Neural progenitor cell (in vitro differentiated cells): ENCODE results near the gene CLIC5. TPM values are rescaled to one million over a fixed set of nuclear protein-coding genes. Genes with fewer than 3 reads are reported as not detected.

Source experiments
- DNase-seq: peaks from one replicate; pipeline ENCODE4 v3.0.0-alpha.2; 2016; ENCODE audit warnings: low spot score
- H2AFZ ChIP-seq: fragments of 200-600 bp; sonication (generic); replicated peaks from 2 replicates; pipeline ENCODE4 v1.6.1; 2016; ENCODE audit warnings: antibody characterized with exemption
- H3F3A ChIP-seq: fragments of 200-600 bp; sonication (generic); 2 replicates; pipeline ENCODE4 v1.6.1; 2016; ENCODE audit warnings: antibody characterized with exemption, low read depth
- H3K27ac ChIP-seq: fragments of 200-600 bp; sonication (generic); 2 replicates; pipeline ENCODE4 v1.5.1; 2016; ENCODE audit warnings: mild to moderate bottlenecking
- H3K27me3 ChIP-seq: fragments of 200-600 bp; sonication (generic); 2 replicates; pipeline ENCODE4 v1.6.1; 2016; ENCODE audit warnings: mild to moderate bottlenecking, moderate library complexity
- H3K36me3 ChIP-seq: fragments of 200-600 bp; sonication (generic); 2 replicates; pipeline ENCODE4 v1.5.1; 2016
- H3K4me1 ChIP-seq: fragments of 200-600 bp; sonication (generic); 2 replicates; pipeline ENCODE4 v1.6.1; 2016; ENCODE audit warnings: mixed run types
- H3K4me2 ChIP-seq: fragments of 200-600 bp; sonication (generic); 2 replicates; pipeline ENCODE4 v1.6.1; 2016
- H3K4me3 ChIP-seq: fragments of 200-600 bp; sonication (generic); 2 replicates; pipeline ENCODE4 v1.5.1; 2016
- H3K79me2 ChIP-seq: fragments of 200-600 bp; sonication (generic); 2 replicates; pipeline ENCODE4 v1.6.1; 2016; ENCODE audit warnings: low read depth
- H3K9ac ChIP-seq: fragments of 200-600 bp; sonication (generic); 2 replicates; pipeline ENCODE4 v1.6.1; 2016
- H3K9me3 ChIP-seq: fragments of 200-600 bp; sonication (generic); 2 replicates; pipeline ENCODE4 v1.5.1; 2016; ENCODE audit warnings: low read depth
- H4K20me1 ChIP-seq: fragments of 200-600 bp; sonication (generic); 2 replicates; pipeline ENCODE4 v1.6.1; 2016; ENCODE audit warnings: low read depth
- H3K27ac Mint-ChIP-seq: 3 replicates; pipeline ENCODE4 v1.8.0; 2021; ENCODE audit warnings: mixed read lengths
- H3K27me3 Mint-ChIP-seq: 2 replicates; pipeline ENCODE4 v1.8.0; 2022; ENCODE audit warnings: low read depth, mild to moderate bottlenecking, inconsistent platforms, moderate library complexity, mixed read lengths; ENCODE audit not compliant: insufficient read depth
- H3K36me3 Mint-ChIP-seq: 3 replicates; pipeline ENCODE4 v1.8.0; 2021; ENCODE audit warnings: mixed read lengths
- H3K4me1 Mint-ChIP-seq: 3 replicates; pipeline ENCODE4 v1.8.0; 2021; ENCODE audit warnings: mixed read lengths
- H3K4me3 Mint-ChIP-seq: 3 replicates; pipeline ENCODE4 v1.8.0; 2021; ENCODE audit warnings: mild to moderate bottlenecking, moderate library complexity, mixed read lengths
- H3K9me3 Mint-ChIP-seq: 3 replicates; pipeline ENCODE4 v1.8.0; 2020; ENCODE audit warnings: mixed read lengths
- EZH2 ChIP-seq: fragments of 200-600 bp; sonication (generic); IDR thresholded peaks from 2 replicates; pipeline ENCODE4 v1.6.1; 2017; ENCODE audit warnings: antibody characterized with exemption, mild to moderate bottlenecking, moderate library complexity
- EZH2phosphoT487 ChIP-seq: fragments of 200-600 bp; sonication (generic); IDR thresholded peaks from 2 replicates; pipeline ENCODE4 v1.6.1; 2017; ENCODE audit warnings: antibody characterized with exemption
- total RNA-seq: library from RNA; depleted of rRNA; stranded (reverse); fragments of >200 nt; gene quantifications from 2 replicates; pipeline ENCODE4 v1.2.3, GENCODE V29; 2015; ENCODE audit warnings: low replicate concordance
- TF ChIP-seq, protein P1 (sequence below): fragments of 200-600 bp; sonication (generic); IDR thresholded peaks from 2 replicates; pipeline ENCODE4 v1.5.1; 2017; ENCODE audit warnings: antibody characterized with exemption, mild to moderate bottlenecking

Gene CLIC5
- total RNA-seq, 1 donor from 2014 or later = not detected

DNA sequence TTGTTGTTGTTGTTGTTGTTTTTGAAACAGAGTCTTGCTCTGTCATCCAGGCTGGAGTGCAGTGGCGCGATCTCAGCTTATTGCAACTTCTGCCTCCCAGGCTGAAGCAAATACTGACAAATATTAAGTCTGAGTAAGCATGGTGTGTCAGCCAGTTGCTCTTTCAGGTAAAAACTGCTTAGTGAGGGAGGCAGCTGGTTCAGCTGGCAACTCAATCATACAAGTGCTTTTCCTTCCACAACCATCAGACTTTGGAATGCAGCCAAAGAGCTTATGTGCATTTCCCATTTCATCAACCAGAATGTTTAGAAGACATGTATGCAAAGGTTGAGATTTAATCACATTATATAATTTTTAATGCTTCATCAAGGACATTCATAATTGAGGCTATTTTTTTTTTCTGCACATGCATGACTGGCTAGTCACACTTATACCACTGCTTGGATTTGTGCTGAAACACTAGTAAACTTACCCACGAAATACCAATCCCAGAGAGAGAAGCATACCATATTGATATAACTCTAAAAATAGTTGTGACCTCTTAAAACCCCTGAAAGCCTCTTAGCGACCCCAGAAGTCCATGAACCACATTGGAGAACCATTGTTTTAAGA is 56.0 kb downstream of the CLIC5 start:
- Histone ChIP-seq H3K79me2 (no peaks in the 10 kb centered on the region), H3K27me3 (no peaks in the 10 kb centered on the region), H3F3A (no peaks in the 10 kb centered on the region), H3K4me1 (peaks cover 8% of the 10 kb centered on the region), H3K4me2 (no peak overlapping the region), H3K9me3 (no peaks in the 10 kb centered on the region), H3K4me3 (no peak overlapping the region), H3K27ac (no peak overlapping the region), H3K36me3 (no peaks in the 10 kb centered on the region), H4K20me1 (no peaks in the 10 kb centered on the region), H2AFZ (no peak overlapping the region), H3K9ac (no peak overlapping the region)
- no peak for DNase-seq
- peaks cover 4% of the 10 kb centered on the region for H3K27me3 Mint-ChIP-seq
- H3K9me3 Mint-ChIP-seq = peaks cover 2% of the 10 kb centered on the region
- no peaks in the 10 kb centered on the region for H3K36me3 Mint-ChIP-seq
- no peak overlapping the region for H3K4me3 Mint-ChIP-seq
- no peak overlapping the region for H3K27ac Mint-ChIP-seq
- peaks cover 6% of the 10 kb centered on the region for H3K4me1 Mint-ChIP-seq
- TF ChIP-seq, protein P1, sequence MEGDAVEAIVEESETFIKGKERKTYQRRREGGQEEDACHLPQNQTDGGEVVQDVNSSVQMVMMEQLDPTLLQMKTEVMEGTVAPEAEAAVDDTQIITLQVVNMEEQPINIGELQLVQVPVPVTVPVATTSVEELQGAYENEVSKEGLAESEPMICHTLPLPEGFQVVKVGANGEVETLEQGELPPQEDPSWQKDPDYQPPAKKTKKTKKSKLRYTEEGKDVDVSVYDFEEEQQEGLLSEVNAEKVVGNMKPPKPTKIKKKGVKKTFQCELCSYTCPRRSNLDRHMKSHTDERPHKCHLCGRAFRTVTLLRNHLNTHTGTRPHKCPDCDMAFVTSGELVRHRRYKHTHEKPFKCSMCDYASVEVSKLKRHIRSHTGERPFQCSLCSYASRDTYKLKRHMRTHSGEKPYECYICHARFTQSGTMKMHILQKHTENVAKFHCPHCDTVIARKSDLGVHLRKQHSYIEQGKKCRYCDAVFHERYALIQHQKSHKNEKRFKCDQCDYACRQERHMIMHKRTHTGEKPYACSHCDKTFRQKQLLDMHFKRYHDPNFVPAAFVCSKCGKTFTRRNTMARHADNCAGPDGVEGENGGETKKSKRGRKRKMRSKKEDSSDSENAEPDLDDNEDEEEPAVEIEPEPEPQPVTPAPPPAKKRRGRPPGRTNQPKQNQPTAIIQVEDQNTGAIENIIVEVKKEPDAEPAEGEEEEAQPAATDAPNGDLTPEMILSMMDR = no peak
- TF ChIP-seq EZH2phosphoT487 = no peak
- no peak for TF ChIP-seq EZH2

DNA sequence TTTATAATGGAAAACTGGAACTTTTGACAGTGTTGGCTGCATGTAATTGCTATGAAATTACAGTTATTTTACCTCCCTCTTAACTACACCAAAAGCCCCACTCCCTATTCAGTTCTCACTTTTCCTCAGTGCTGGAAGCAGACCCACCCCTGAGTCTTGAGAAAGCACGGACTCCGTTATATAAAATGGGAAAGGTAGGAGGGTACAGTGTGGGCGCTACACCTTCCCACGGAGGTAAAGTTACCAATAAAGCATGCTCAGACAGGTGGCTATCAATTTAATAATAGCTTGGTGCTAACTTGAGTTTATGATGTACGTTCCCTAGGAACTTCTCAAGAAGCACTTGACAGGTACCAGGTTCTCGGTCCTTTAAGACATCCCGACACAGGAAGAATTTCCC is 59.0 kb downstream of the CLIC5 start:
- Mint-ChIP-seq H3K4me3 (no peak overlapping the region), H3K9me3 (no peaks in the 10 kb centered on the region), H3K36me3 (no peaks in the 10 kb centered on the region), H3K27ac (no peak overlapping the region), H3K4me1 (peaks cover 6% of the 10 kb centered on the region), H3K27me3 (peaks cover 4% of the 10 kb centered on the region)
- Histone ChIP-seq H3K9ac (no peak overlapping the region), H3F3A (no peaks in the 10 kb centered on the region), H3K4me3 (no peak overlapping the region), H3K27ac (no peak overlapping the region), H3K4me1 (peaks cover 11% of the 10 kb centered on the region), H3K4me2 (no peak overlapping the region), H2AFZ (peak overlapping the region; percentile 13), H3K27me3 (no peaks in the 10 kb centered on the region), H4K20me1 (no peaks in the 10 kb centered on the region), H3K9me3 (no peaks in the 10 kb centered on the region), H3K79me2 (no peaks in the 10 kb centered on the region), H3K36me3 (no peaks in the 10 kb centered on the region)
- DNase-seq = no peak
- TF ChIP-seq, protein P1 = no peak
- no peak for TF ChIP-seq EZH2phosphoT487
- TF ChIP-seq EZH2 = no peak

DNA sequence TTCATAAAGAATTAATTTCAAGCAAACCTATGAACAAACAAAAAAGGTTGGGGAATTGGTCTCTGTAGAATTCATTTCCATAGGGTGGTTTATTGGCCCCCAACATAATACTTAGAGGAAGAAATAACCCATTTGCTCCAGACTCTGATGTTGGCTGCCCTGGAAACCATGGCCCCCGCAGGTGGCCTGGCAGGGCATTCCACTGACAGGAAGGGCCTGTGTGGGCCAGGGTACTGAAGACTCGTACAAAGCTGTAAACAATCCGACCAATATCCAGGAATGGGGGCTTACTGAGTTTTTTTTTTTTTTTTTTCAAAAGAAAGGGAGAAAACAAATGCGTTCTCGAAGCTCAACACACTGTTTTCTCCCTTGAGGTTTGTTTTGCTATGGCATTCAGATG is 59.5 kb downstream of the CLIC5 start:
- H3K9me3 ChIP-seq = no peaks in the 10 kb centered on the region
- peaks cover 14% of the 10 kb centered on the region for H3K4me1 ChIP-seq
- Mint-ChIP-seq H3K9me3 (no peaks in the 10 kb centered on the region), H3K4me3 (no peak overlapping the region), H3K4me1 (peaks cover 6% of the 10 kb centered on the region), H3K27ac (no peak overlapping the region), H3K27me3 (peaks cover 4% of the 10 kb centered on the region), H3K36me3 (no peaks in the 10 kb centered on the region)
- H3K4me3 ChIP-seq = no peak overlapping the region
- H4K20me1 ChIP-seq = no peaks in the 10 kb centered on the region
- no peaks in the 10 kb centered on the region for H3K79me2 ChIP-seq
- no peaks in the 10 kb centered on the region for H3F3A ChIP-seq
- TF ChIP-seq, protein P1 = no peak
- TF ChIP-seq EZH2 (no peak), EZH2phosphoT487 (no peak)
- H3K27me3 ChIP-seq = no peaks in the 10 kb centered on the region
- DNase-seq = no peak
- peak overlapping the region; percentile 13 for H2AFZ ChIP-seq
- no peak overlapping the region for H3K9ac ChIP-seq
- peak overlapping the region; percentile 20 for H3K4me2 ChIP-seq
- H3K27ac ChIP-seq = no peak overlapping the region
- H3K36me3 ChIP-seq = no peaks in the 10 kb centered on the region
